RCC 7860 (cell line): ENCODE data around the gene PNCK.
"Not testable (repeated sequence)": the region's sequence is repeated elsewhere in the genome, so short reads cannot be mapped to it uniquely, and the experiment has no call there.

ENCODE experiments used
- DNase-seq: peaks from one replicate; pipeline ENCODE4 v3.0.0-alpha.2; 2015; ENCODE audit warnings: low spot score
- FAIRE-seq: peaks from 2 replicates; lab custom pipeline; 2012; peaks lifted over from hg19 to GRCh38; lab: Jason Lieb, UNC

PNCK gene

DNA sequence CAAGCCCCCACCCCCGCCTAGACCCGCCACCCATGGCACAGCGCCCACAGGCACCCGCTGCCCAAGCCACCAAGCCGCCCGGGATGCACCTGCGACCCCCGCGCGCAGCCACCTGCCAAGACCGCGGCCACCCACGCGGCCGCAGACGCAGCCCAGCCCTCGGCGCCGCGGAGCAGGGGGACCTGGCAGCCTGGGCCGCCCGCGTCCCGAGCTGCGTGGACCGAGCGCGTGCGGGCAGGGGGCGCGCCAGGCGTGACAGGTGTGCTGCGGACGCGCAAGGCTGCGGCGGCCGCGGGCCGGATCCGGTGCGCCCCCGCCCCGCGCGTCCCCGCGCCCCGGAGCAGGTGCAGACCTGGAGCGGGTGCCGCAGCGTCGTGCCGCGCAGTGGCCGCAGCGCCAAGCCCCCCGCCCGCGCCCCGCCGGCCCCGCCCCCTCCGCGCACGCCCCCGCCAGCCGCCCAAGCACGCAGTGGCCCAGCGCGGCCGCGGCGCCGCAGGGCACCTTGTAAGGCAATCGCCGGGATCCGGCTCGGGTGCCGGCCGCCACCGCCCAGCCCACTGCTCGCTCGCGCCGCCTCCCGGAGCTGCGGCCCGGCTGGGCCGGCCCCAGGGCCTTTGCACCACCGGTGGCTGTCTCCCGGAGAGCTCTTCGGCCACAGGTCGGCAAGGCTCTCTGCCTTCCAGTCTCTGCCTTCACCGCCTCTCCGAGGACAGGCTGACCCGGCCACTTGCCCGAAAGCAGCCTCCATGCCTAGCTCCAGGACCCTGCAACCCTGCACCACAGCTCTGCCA lies at the start of gene PNCK:
Gene PNCK, minus strand, starts transcription at position 386 of the 791 bp plus-strand sequence. CDS start 737 bp downstream, outside the sequence.
- DNase-seq (no peak), FAIRE-seq (no peak)

DNA sequence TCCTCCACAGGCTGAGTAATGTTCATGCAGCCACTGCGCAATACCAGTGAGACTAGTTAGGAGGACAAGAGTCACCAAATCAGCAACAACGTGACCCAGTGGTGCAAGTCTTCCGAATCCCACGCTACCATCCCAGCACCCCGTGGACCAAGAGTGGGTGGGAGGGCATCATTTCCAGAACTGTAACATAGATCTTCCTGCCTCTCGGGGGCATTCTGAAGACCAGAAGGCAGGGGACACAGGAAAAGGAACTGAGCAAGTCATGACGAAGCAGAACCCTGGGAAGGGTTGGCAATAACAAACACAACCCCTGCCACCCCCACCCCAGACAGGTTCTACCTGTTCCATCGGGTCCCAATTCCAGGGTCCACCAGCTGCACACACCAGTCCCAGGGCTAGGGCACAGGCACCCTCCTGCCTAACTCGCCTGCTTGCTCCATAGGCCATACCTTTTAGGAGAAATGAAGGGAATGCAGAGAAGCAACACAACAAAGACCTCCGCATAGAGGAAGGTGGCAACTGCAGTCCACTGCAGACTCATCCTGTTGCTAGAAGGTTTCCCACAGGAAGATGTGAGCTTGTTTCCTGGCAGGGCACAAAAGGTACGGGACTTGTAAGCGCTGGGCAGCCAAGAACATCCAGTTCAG lies 49.2 kb upstream of the PNCK start:
- DNase-seq, result no peak
- FAIRE-seq, result no peak

DNA sequence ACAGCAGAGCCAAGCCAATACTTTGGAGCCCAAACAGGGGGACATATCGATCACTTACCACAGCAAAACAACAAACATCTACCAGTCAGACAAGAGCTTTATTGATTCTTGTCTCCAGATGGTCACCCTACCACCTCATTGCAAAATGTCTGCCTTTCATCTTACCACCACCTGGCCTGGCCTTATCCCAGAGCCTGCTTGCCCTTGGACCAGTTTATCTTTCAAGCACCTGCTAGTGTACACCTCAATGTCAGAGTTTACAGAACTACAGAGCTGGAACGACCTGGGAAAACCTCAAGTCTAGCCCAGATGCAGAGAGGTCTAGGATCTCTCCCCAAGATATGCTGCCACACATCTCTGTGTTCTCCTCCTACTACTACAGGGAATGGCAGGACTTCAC lies 46.1 kb upstream of the PNCK start:
- DNase-seq (no peak), FAIRE-seq (no peak)

DNA sequence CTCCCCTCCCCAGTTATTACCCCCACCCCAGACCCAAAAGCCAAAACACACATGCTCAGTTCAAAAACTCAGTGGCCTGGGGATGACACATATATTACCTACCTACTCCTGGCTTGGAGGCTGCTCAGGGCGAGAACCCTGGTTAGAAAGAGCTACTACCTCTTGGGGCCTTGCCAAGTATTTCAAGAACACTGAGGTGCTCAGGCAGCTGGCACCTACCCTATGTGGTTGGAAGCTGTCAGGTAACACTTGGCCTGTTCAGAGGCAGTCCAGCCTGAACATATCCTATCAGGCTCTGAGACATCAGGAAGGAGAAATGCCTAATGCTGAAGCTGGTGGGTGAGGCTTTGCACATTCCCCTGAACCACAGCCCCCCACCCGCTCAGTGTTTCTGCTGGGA lies 45.6 kb upstream of the PNCK start:
- FAIRE-seq, result no peak
- no peak for DNase-seq

DNA sequence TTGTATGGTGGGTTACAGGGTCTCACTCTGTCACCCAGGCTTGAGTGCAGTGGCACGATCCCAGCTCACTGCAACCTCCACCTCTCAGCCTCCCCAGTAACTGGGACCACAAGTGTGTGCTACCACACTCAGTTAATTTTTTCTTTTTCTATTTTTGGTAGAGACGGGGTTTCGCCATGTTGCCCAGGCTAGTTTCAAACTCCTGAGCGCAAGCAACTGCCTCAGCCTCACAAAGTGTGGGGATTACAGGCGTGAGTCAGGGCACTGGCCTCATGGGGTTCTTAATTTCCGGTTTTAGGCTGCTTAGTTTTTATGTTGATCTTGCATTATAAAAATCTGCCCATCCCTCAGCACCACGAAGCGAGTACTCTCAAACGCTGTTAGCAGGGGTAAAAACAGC lies 43.8 kb upstream of the PNCK start:
- FAIRE-seq (no peak), DNase-seq (no peak)

DNA sequence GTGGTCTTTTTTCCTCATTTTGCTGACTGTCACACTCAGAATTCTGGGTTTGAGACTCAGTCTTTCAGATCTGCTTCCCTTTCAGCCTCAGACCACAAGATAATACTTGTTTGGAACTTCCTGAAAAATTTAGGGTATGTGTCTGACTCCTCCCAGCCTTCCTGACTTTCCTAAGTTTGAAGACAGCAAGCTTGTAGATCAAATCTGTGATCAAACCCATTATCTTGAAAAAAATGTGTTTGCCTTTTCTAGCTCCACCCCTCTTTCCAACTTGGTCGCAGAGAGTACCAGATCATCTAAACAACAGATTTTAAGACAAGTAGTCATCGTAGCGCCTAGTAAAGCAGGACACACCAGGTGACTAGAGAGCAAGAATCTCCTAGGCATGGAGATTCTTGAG lies 40.6 kb upstream of the PNCK start:
- FAIRE-seq (no peak), DNase-seq (no peak)

DNA sequence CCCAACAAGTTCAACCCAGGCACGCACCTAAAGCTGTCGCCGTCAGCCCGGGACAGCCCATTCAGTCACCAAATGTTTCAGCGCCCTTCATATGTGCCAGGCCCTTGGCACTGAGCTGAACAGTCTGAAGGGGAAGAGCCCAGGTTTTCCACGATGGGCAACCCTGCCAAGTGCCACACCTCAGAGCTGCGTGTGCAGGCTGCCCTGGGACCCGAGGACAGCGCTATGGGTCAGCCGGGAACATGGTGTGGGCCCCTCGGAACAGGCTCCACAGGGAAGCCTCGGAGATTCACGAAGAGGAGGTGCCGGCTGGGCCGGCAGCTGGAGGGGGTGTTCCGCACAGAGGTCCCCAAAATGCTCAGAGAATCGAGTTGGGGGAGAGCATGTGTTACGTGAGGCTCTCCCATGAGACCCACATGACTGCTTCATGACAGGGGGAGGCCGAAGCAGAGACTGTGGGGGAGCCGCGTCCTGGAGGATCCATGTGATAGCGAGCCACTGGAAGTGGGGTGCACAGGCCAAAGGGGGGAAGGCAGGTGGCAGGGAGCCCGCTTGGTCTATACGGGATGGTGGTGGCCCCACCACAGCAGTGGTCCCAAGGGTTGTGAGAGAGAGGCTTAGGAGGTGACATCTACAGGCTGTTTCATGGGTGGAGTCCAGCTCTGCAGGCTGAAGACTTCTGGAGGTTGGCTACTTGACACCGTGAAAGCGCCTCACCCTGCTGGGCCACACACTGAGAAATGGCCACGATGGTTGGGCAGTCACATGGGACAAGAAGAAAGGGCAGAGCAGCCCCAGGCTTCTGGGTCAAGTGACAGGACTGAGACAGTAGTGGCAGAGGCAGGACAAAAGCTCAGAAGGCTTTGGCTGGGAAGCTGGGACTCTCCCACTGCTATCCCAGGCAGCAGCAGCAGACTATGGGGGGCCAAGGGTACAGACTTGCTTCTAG lies 36.4 kb upstream of the PNCK start:
- no peak for FAIRE-seq

DNA sequence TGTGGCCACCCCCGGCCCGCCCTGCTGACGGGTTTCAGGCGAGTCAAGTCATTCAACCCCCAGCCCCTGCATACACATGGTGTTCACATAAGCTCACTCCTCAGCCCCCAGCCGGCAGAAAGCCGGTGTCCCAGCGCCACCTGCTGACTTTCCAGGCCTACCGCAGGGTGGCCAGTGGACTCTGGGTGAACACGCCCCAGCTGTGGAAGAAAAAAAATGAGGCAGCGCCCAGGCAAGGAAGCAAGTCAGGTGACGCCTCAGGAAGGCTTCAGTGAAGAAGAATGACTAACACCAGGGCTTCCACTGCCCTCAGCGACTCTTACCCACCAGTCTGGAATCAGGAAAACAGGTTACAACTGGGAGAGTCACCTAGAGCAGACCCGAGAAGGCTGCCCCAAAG lies 34.8 kb upstream of the PNCK start:
- DNase-seq (peak; percentile 79), FAIRE-seq (peak; percentile 89)

More for the DNA sequence above, 36.4 kb upstream of the PNCK start:
- DNase-seq, result no peak

DNA sequence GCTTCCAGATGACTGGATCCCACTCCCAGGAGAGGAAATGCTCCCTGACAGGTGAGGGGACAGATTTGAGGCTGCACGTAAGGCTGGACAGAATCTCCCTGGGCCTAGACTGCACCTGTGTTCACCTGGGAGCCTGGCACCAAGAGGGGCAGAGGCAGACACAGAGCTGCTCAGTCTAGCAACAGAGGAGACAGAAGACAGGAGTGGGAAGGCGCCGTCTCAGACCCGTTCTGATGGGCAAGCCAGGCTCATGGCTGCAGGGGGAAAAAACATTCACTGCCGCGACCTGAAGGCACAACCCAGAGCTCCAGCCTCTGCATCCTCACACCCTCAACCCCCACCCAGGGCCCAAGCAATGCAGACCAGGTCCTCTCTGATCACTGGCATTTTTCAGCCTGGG lies 33.8 kb upstream of the PNCK start:
- no peak for FAIRE-seq

DNA sequence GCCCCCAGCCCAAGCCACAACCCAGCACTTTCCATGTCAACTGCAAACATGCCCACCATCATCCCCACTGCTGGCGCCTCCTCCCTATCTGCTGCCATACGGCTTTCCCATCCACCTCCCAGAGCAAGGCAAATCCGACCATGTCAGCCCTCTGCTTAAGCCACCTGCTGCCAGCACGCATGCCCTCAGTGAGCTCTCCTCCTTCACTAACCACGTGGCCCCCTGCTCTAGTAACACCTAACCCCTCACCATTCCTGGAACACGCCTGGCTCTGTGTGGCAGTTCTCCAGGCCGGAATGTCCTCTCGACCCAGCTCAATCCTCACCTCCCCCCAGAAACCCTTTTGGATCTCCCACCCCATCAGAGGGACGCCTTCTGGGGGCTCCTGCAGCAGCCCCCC lies 33.2 kb upstream of the PNCK start:
- no peak for DNase-seq
- no peak for FAIRE-seq

More for the DNA sequence above, 33.8 kb upstream of the PNCK start:
- no peak for DNase-seq

DNA sequence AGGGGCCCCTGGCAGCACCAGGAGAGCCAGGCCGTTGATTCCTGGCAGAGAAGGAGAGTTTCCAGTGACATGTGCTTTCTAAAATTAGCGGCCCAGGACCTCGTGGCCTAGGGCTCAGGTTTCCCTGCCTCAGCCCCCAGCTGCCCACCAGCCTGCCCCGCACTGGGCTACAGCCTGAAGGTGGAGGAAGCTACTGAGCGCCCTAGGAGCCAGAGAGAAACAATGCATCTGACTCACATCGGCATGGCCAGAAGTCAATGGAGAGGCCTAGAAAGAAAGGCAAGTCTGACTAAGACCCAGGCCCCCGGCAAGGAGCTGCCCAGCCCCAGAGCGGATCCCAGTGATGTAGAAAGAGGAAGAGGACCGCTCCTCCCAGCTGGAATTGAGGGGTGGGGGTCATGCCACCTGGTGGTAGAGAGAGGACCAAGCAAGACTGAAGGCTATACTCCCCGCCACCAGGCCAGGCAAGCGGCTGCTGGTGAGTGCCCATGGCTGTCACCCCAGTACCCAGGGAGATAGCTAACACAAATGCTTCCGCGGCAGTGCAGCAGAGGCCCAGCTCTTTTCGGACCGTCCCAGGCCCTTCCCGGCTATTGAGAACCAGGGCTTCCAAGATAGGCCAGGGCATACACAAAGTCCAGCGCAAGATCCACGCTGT lies 31.9 kb upstream of the PNCK start:
- FAIRE-seq, DNase-seq: not testable (repeated sequence)

DNA sequence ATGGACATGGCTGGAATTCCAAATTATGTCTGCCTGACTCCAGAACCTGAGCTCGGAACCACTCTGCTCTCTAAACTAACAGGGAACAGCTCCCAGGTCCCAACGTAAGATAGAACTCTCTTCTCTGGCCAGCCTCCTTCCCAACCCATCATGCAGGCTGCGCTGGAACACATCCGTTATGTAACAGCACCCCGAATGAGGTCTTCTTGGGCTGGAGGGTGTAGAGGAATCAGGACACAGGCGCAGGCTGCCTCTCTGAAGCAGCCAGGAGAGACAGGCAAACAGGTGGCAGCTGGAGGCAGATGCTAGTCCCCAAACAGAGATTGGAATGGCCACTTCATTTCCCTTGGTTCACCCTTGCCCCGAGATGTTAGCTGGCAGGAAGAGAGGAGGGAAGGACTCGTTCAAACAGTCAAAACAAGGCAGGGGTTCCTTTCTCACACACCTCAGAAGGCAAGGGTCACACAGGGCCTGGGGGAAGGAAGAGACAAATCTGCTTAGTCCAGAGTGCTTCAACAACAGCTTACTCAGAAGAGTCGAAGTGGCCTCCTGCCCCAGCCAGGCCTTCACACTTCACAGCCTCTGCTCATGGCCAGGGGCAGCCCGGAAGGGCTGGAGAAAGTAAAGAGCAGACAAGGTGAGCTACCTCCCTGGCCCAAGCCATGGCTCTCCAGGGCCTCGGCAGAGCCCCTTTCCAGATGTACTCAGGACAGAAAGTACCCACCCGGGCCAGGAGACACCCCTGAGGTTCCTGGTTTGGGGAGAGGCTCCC lies 31.2 kb upstream of the PNCK start:
- FAIRE-seq, DNase-seq: not testable (repeated sequence)

DNA sequence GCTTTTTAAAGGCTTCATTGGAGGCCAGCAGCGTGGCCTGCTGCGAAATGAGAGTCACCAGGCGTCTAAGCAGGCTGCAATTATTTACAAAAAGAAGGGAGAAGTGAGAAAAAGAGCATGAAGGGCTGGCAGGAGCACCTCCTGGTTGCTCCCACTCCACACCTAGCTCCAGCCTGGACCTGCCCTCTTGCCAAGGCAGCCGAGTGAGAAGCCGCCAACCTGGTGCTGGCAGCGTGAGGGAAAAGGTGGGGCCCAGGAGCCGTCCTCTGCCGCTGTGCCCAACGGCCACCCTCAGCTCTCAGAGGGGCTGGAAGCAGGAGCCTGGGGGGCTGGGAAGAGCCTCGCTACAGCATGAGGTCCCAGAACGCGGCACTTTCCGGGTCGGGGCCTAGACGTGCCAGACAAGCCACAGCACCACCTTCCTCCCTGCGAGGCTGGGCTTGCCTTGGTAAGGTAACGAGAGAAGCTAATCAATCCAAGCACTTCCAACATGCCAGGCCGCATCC lies 30.5 kb upstream of the PNCK start:
- FAIRE-seq (no peak), DNase-seq (no peak)

DNA sequence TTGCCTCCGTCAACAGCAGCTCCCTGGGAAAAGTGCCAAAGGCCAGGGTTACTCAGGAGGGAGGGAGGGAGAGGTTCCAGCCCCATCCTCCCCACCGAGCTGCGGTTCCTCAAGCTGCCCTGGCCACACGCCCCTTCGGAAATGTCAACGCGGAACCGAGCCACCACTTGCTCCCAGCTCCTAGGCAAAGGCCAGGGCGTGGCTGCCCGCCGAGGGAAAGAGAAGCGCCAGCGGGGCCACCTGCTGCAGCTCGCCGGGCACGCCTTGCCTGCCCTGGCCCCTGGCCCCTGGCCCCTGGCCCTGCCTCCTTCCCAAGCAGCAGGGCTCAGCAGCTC lies 29.4 kb upstream of the PNCK start:
- no peak for FAIRE-seq

DNA sequence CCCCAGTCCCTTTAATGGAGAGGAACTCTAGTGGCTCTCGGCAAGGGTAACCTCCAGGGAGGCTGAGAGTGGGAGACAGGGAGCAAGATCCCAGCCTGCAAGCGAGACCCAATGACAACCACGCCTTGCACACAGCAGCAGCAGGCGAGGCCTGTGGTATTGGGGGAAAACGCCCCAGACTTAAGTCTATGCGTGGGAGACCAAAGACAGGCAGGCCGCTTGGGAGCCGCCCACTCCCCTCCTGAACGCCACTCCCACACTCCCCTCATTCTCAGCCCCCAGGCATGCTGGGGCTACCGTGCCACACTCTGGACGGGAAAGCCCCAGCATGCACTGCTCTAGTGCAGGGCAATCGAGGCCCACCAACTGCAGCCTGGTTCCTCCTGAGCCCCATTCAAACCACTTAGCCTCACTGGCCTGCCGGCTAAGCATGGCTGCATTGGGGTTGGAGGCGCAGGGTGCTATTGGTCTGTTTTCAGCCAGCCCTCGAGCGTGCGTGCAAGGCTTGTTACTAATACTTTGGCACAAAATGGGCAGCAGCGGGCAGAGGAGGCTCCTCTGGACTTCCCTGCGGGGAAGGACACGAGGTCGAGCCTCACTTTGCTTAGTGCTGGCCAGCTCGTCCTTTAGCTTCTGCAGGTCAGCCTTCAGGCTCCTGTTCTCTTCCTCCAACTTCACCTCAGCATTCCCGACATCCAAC lies 28.9 kb upstream of the PNCK start:
- FAIRE-seq (no peak), DNase-seq (no peak)

More for the DNA sequence above, 29.4 kb upstream of the PNCK start:
- DNase-seq, result no peak

DNA sequence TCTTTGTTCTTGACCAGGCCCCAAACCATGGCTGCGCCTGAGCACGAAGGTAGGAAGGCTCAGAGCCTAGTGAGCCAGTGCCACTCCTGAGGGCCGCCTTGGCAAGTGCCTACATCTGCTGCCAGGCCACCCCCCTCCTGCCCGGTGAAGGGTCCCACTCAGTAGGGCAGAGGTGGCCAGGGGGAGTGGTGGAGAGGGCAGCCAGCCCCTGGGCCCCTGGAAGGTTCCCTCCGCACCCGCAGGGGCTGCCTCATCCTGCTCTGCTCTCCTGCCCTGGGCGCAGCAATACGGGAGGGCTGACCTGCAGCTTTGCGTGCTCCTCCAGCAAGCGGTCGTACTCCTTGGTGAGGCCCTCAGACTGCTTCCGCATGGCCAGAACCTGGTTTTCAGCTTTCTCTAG lies 28.1 kb upstream of the PNCK start:
- FAIRE-seq (no peak), DNase-seq (no peak)

DNA sequence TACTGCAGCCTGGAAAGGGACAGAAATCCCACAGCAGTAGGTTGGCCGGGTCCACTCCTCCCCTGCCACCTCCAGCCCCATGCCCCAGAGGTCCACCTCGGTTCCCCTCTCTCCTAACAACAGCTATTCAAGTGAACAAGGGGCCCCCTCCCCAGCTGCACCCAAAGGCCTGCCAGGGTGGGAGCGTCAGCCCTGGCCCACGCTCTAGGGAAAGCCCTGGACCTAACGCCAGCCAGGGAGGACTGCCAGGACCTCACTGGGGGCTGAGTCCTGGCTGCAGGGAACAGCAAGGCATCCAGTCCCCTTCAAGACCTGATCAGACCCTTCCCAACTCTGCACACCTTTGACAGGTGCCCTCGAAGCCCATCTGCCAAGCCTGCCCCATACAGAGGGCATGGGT lies 27.4 kb upstream of the PNCK start:
- no peak for DNase-seq
- no peak for FAIRE-seq

DNA sequence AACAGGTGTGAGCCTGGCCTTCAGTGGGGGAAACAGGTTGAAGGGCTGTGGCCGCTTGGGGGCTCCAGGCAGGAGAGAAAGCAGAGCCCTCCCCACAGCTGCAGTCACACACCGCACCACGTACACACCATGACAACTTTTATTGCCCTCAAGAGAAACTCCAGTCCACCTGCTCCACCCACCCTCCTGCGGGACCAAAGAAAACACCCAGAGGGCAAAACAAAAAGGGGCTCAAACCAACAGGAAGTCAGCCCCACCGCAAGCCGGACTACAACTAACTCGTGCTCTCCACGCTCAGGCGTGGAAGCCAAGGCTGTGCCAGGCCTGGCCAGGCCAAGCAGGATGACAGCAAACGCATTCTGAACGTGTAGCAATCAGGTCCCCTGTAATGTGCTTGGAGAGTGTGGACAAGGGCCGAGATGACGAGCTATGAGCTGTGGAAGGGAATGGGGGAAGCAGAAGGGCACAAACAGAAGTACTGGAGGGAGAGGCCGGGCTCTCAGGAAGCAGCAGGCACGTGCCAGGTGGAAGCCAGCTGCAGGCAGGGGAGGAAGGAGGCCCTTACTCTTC lies 26.8 kb upstream of the PNCK start:
- FAIRE-seq, result no peak

DNA sequence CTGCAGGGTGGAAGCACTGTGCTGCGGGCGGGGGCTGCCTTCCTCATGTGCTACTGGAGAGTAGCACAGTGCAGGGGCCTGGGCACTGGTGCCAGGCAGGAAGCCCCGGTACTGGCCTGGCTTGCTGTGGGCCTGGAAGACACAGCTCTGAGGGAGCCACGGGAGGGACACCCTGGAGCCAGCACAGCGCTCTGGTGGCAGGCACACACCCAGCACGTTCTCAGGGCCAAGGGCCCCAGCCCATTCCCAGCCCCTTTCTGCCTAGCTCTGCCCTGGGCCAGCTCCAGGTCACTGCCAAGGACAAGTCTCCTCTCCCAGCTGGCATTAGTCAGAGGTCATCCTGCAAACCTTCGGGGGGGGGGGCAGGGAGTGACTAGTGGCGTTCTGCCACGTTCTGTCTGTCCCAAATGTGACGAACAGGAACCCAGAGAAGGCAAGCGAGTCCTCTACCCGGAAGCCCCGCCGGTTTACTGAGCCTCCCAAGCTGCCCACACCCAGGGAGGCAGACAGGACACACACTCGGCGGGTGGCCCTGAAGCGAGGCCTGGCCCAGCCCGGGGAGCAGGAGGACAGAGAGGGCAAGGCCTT lies 26.3 kb upstream of the PNCK start:
- FAIRE-seq, result not testable (repeated sequence)

More for the DNA sequence above, 26.8 kb upstream of the PNCK start:
- no peak for DNase-seq

More for the DNA sequence above, 26.3 kb upstream of the PNCK start:
- not testable (repeated sequence) for DNase-seq
